GM23338 (cell line): ENCODE data around the gene CIC. TPM values are rescaled to one million over a fixed set of nuclear protein-coding genes. Genes with fewer than 3 reads are reported as not detected.

Source experiments
- ATAC-seq: fragments of 200-7000 bp; cut with Tn5 transposase; 3 replicates; pipeline ENCODE4 v1.9.1; 2020
- DNase-seq: peaks from one replicate; pipeline ENCODE4 v3.0.0-alpha.2; 2015; ENCODE audit warnings: low spot score
- H2AFZ ChIP-seq: fragments of 200-600 bp; sonication (generic); 2 replicates; pipeline ENCODE4 v1.8.0; 2016; ENCODE audit warnings: antibody characterized with exemption, mild to moderate bottlenecking, moderate library complexity
- H3F3A ChIP-seq: fragments of 200-600 bp; sonication (generic); replicated peaks from 2 replicates; pipeline ENCODE4 v1.8.0; 2017; ENCODE audit warnings: antibody characterized with exemption, mixed run types, low read depth
- H3K27ac ChIP-seq: fragments of 200-600 bp; sonication (generic); 2 replicates; pipeline ENCODE4 v1.6.1; 2016; ENCODE audit warnings: low read depth
- H3K27me3 ChIP-seq: fragments of 200-600 bp; sonication (generic); 2 replicates; pipeline ENCODE4 v1.8.0; 2016; ENCODE audit warnings: mild to moderate bottlenecking, mixed run types, moderate library complexity; ENCODE audit not compliant: insufficient read depth
- H3K36me3 ChIP-seq: fragments of 200-600 bp; sonication (generic); 2 replicates; pipeline ENCODE4 v1.8.0; 2016; ENCODE audit warnings: mild to moderate bottlenecking; ENCODE audit not compliant: insufficient read depth
- H3K4me1 ChIP-seq: fragments of 200-600 bp; sonication (generic); 2 replicates; pipeline ENCODE4 v1.8.0; 2016; ENCODE audit warnings: mild to moderate bottlenecking, moderate library complexity; ENCODE audit not compliant: insufficient read depth
- H3K4me2 ChIP-seq: fragments of 200-600 bp; sonication (generic); 2 replicates; pipeline ENCODE4 v1.7.1; 2017; ENCODE audit warnings: mixed run types
- H3K4me3 ChIP-seq: fragments of 200-600 bp; sonication (generic); 2 replicates; pipeline ENCODE4 v1.6.1; 2016; ENCODE audit warnings: mixed run types
- H3K79me2 ChIP-seq: fragments of 200-600 bp; sonication (generic); replicated peaks from 2 replicates; pipeline ENCODE4 v1.8.0; 2017; ENCODE audit warnings: mild to moderate bottlenecking; ENCODE audit not compliant: insufficient read depth
- H3K9me2 ChIP-seq: fragments of 200-600 bp; sonication (generic); 2 replicates; pipeline ENCODE4 v1.8.0; 2017; ENCODE audit not compliant: insufficient read depth
- H4K20me1 ChIP-seq: fragments of 200-600 bp; sonication (generic); replicated peaks from 2 replicates; pipeline ENCODE4 v1.8.0; 2017; ENCODE audit warnings: mild to moderate bottlenecking; ENCODE audit not compliant: insufficient read depth
- H3K27ac Mint-ChIP-seq: 2 replicates; pipeline ENCODE4 v1.8.0; 2020; ENCODE audit warnings: inconsistent platforms, mild to moderate bottlenecking, moderate library complexity, mixed read lengths
- H3K27me3 Mint-ChIP-seq: 3 replicates; pipeline ENCODE4 v1.8.0; 2022; ENCODE audit warnings: low read depth, mild to moderate bottlenecking, moderate library complexity, mixed read lengths, inconsistent platforms; ENCODE audit not compliant: insufficient read depth, poor library complexity
- H3K36me3 Mint-ChIP-seq: 3 replicates; pipeline ENCODE4 v1.8.0; 2021; ENCODE audit warnings: low read depth, mild to moderate bottlenecking, inconsistent platforms, moderate library complexity, mixed read lengths
- H3K4me1 Mint-ChIP-seq: 3 replicates; pipeline ENCODE4 v1.8.0; 2020; ENCODE audit warnings: mild to moderate bottlenecking, inconsistent platforms, mixed read lengths
- H3K4me3 Mint-ChIP-seq: 3 replicates; pipeline ENCODE4 v1.8.0; 2021; ENCODE audit warnings: moderate library complexity, mild to moderate bottlenecking, inconsistent platforms, mixed read lengths
- H3K9me3 Mint-ChIP-seq: 3 replicates; pipeline ENCODE4 v1.8.0; 2020; ENCODE audit warnings: moderate library complexity, mild to moderate bottlenecking, inconsistent platforms, mixed read lengths
- CREB1 ChIP-seq: fragments of 250-450 bp; sonication (Bioruptor Pico); IDR thresholded peaks from 2 replicates; pipeline ENCODE4 v1.5.0; 2020; ENCODE audit warnings: low read depth, mild to moderate bottlenecking, moderate library complexity
- CTCF ChIP-seq, 2 experiments: fragments of 200-600 bp in 1 of 2; sonication (generic) in 1 of 2; conservative IDR thresholded peaks; 2 replicates each; pipeline versions ENCODE4 v1.5.1 to v1.6.1; 2016 to 2017; ENCODE audit warnings: antibody characterized with exemption in 2 of 2, low read depth in 2 of 2, mild to moderate bottlenecking in 2 of 2, moderate library complexity in 1 of 2
- ETS1 ChIP-seq: IDR thresholded peaks from 2 replicates; pipeline ENCODE4 v1.6.1; 2016; ENCODE audit warnings: antibody characterized with exemption
- EZH2 ChIP-seq: fragments of 200-600 bp; sonication (generic); IDR thresholded peaks from one replicate; pipeline ENCODE4 v1.8.0; 2017; ENCODE audit warnings: antibody characterized with exemption, mild to moderate bottlenecking, low read depth; ENCODE audit not compliant: unreplicated experiment
- EZH2phosphoT487 ChIP-seq: fragments of 200-600 bp; sonication (generic); IDR thresholded peaks from one replicate; pipeline ENCODE4 v1.8.1; 2018; ENCODE audit warnings: antibody characterized with exemption; ENCODE audit not compliant: unreplicated experiment
- JUNB ChIP-seq: IDR thresholded peaks from one replicate; pipeline ENCODE4 v1.6.1; 2016; ENCODE audit warnings: antibody characterized with exemption; ENCODE audit not compliant: unreplicated experiment
- NANOG ChIP-seq: IDR thresholded peaks from 2 replicates; pipeline ENCODE4 v1.6.1; 2016; ENCODE audit warnings: antibody characterized with exemption, borderline replicate concordance
- POLR2AphosphoS5 ChIP-seq: IDR thresholded peaks from 2 replicates; pipeline ENCODE4 v1.6.1; 2016; ENCODE audit warnings: antibody characterized with exemption, low read depth
- REST ChIP-seq: IDR thresholded peaks from one replicate; pipeline ENCODE4 v1.6.1; 2018; ENCODE audit warnings: antibody characterized with exemption; ENCODE audit not compliant: unreplicated experiment
- STAT1 ChIP-seq: IDR thresholded peaks from one replicate; pipeline ENCODE4 v1.6.1; 2016; ENCODE audit warnings: antibody characterized with exemption; ENCODE audit not compliant: unreplicated experiment
- ZNF114 ChIP-seq: fragments of 250-450 bp; sonication (Bioruptor Pico); IDR thresholded peaks from 2 replicates; pipeline ENCODE4 v1.5.0; 2020; ENCODE audit warnings: mild to moderate bottlenecking, moderate library complexity
- ZNF331 ChIP-seq: fragments of 250-450 bp; sonication (Bioruptor Pico); IDR thresholded peaks from 2 replicates; pipeline ENCODE4 v1.5.0; 2020; ENCODE audit warnings: low read depth, mild to moderate bottlenecking, moderate library complexity
- ZNF462 ChIP-seq: fragments of 250-450 bp; sonication (Bioruptor Pico); IDR thresholded peaks from 2 replicates; pipeline ENCODE4 v1.5.0; 2020; ENCODE audit warnings: mild to moderate bottlenecking, moderate library complexity
- polyA plus RNA-seq: library from polyadenylated mRNA; unstranded; fragments of >200 nt; fragmentation: Nextera tagmentation; extraction: Ambion mirVana; gene quantifications from 2 replicates; pipeline ENCODE4 v1.2.1, GENCODE V29; 2016
- total RNA-seq: library from RNA; depleted of rRNA; stranded (reverse); fragments of >200 nt; shearing (Covaris generic); gene quantifications from 2 replicates; pipeline ENCODE4 v1.2.3, GENCODE V29; 2014

CIC gene
- total and polyA plus RNA-seq, 2 experiments from 2014 or later: 13.2 to 42.0 TPM

- Mint-ChIP-seq H3K36me3 (peaks cover 13% of the 10 kb centered on the region; the same call in 2 of the 3 replicates), H3K4me3 (peak overlapping the region; percentile 34; the same call in 1 of the 3 replicates), H3K27ac (no peak overlapping the region), H3K27me3 (peaks cover 4% of the 10 kb centered on the region), H3K9me3 (no peaks in the 10 kb centered on the region; the same call in 2 of the 3 replicates), H3K4me1 (peaks cover 27% of the 10 kb centered on the region)
- H3F3A ChIP-seq: 0 out of 2 replicates have a peak, but pooled peaks cover 4% of the 10 kb centered on the region
- H3K4me1 ChIP-seq: peaks cover 9% of the 10 kb centered on the region; the same call in 1 of the 2 replicates
- peaks cover 8% of the 10 kb centered on the region; the same call in 1 of the 2 replicates for H3K27me3 ChIP-seq
- DNase-seq (no peak), ATAC-seq (no peak)
- H3K4me2 ChIP-seq: no peak overlapping the region
- no peak overlapping the region for H2AFZ ChIP-seq
- no peaks in the 10 kb centered on the region for H3K9me2 ChIP-seq
- H3K79me2 ChIP-seq: peaks cover 6% of the 10 kb centered on the region; the same call in 1 of the 2 replicates
- no peaks in the 10 kb centered on the region for H3K36me3 ChIP-seq
- H3K27ac ChIP-seq: no peak overlapping the region
- no peak overlapping the region for H3K4me3 ChIP-seq
- TF ChIP-seq CREB1 (no peak), CTCF (conservative IDR thresholded peaks at IDR 0.05; ENCODE audit: low read depth in 2 of 2) (no peak), POLR2AphosphoS5 (no peak), JUNB (no peak), ETS1 (no peak), EZH2 (no peak), EZH2phosphoT487 (no peak), NANOG (no peak), ZNF462 (CRISPR knock-in tag) (no peak), ZNF331 (CRISPR knock-in tag) (no peak), STAT1 (no peak), REST (no peak), ZNF114 (CRISPR knock-in tag) (no peak)
- H4K20me1 ChIP-seq: no peaks in the 10 kb centered on the region
Observed at GRCh38 chr19:42271045-42271419, 2.0 kb downstream of the CIC start.
